GM19035 (cell line): ENCODE measurements around the gene SLC22A23.

Experiments
- ATAC-seq: cut with Tn5 transposase; IDR thresholded peaks from one replicate; pipeline ENCODE4 v1.9.1; 2021; ENCODE audit not compliant: unreplicated experiment

Gene SLC22A23

GRCh38 chr6:3356056-3356823, 100.6 kb downstream of the SLC22A23 start:
- ATAC-seq, result peak; percentile 83

GRCh38 chr6:3355358-3356055, 101.3 kb downstream of the SLC22A23 start:
- no peak for ATAC-seq

- no peak for ATAC-seq
These were observed 101.9 kb downstream of the SLC22A23 start for GRCh38 chr6:3355011-3355357.

GRCh38 chr6:3353939-3354338, 102.9 kb downstream of the SLC22A23 start:
- ATAC-seq, result no peak

GRCh38 chr6:3353213-3353903, 103.5 kb downstream of the SLC22A23 start:
- no peak for ATAC-seq

GRCh38 chr6:3352678-3353077, 104.2 kb downstream of the SLC22A23 start:
- no peak for ATAC-seq

DNA sequence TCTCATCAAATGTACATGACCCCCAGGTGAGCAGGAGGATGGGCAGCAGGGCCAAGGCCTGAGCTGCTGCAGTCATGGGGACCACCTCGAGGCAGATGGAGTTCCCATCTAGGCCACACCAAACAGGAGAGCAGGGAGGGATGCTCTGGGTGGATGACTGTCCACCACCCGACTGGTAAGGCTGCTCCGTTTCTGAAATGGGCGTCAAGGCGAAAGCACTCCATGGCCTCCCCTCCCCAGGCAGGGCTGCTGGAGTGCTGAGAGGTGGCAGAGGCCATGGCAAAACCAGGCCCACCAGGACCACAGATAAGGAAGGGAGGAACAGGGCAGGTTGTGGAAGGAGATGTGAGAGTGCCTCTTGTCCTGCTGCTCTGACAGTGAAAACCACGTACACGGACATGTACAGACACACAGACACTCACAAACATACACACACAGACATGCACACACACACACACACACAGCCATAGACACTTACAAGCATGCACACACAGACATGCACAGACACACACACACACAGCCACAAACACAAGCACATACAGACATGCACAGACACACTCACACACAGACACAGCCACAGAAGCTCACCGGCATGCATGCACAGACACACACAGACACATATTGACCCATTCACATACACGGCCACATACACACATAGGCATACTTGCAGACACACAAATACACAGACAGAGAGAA, 104.9 kb downstream of the SLC22A23 start:
- ATAC-seq, result no peak

DNA sequence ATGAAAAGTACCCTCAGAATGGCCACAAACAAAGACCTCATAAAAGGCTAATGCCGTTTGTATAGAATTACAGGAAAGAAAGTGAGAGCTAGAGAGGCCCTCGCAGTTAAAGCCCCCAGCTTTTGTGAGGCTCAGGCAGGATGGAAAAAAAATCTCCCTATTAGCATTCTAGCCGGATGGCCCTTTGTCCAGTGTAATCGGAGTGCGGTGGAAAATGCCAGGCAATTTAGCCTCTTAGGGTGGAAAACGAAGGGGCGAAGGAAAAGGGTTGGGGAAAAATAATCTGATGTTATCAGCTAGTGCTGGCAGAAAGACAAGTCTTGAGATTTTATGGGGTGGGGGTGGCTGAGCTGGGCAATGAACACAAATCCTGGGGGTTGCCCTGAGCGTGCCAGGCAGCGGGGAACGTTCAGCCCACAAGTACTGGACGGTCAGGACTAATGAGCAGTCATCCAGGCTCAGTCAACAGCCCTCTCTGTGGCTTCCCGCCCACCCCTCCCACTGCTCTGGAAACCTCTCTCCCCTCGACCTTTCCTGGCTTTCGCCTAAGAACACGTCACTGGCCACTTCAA, 105.7 kb downstream of the SLC22A23 start:
- ATAC-seq, result no peak

DNA sequence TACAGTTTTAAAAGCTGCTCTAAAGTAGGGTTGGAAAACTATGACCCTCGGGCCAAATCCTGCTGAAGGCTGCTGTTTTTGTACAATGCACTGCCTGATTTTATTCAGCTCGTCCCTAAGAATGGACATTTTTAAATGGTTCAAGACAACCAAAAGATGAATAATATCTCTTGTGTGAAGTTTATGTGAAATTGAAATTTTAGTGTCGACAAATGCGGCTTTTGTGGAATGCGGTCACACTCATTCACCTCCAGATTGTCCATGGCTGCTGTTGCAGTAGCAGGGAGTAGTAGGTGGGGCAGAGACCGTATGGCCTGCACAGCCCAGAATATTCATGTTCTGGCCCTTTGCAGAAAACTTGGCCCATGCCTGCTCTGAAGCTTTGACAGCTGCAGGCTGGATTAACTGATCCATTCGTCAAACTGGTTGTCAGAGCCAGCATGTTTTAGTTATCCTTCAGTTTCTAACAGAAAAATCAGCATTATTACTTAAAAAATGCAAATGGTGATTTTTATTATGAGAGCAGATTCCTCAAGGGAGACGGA, 106.5 kb downstream of the SLC22A23 start:
- no peak for ATAC-seq

DNA sequence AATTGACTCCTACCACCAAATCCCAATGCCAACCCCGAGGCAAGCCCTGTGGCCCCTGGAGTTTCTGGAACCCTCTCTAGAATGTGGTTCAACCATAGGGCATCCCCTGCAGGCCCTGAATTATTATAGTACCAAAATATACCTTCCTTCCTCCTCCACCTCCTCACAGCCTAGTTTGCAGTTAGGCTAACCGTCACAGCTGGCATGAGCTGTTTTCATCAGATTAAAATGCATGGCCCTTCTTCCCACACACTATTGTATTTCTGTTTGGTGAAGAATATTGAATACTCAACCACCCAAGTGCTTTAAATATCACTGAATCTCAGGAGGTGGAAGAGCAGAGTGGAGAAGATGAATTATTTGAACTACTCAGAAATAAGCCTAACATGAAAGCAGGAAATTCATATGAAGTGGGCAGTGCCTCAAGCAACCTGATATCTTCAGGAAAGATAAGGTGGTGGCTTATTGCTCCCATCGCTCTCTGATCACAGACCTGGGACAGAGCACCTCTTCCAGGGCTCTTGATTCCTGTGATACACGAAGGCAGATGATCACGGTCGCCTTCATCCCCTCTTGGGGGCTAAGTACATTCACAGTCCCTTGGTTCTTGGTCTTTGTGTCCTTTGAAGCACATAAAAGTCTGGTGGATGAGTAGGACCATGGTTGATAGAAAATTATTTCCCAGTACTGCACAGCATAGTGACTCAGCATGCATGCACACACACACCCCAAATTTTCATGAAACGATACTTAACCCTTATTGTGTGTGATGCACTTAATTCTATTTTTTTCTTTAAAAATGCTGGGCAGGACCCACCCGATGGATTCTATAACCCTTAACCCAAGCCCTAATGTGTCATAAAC, 107.2 kb downstream of the SLC22A23 start:
- no peak for ATAC-seq

- no peak for ATAC-seq
These were observed 108.0 kb downstream of the SLC22A23 start for GRCh38 chr6:3348821-3349220.

- no peak for ATAC-seq
These were observed 109.0 kb downstream of the SLC22A23 start for GRCh38 chr6:3347826-3348225.

DNA sequence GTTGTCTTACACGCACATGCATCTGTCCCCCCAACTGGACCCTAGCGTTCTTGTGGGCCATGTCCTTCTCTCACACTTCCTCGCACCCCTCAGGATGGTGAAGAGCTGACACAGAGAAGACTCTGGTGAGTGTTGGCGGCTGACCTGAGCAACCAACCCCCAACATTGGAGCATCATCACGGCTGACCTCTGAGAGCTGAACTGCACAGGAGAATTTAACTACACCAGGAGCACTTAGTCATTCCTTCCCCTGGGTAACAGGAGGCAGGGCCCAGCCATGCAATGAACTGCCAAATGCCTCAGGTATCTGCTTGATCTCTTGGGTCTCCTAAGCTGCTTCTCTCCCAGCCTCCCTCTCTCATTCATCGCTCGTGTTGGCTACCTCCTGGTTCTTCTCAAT, 109.6 kb downstream of the SLC22A23 start:
- ATAC-seq, result no peak

- ATAC-seq, result no peak
These were observed 110.4 kb downstream of the SLC22A23 start for GRCh38 chr6:3346476-3346875.

DNA sequence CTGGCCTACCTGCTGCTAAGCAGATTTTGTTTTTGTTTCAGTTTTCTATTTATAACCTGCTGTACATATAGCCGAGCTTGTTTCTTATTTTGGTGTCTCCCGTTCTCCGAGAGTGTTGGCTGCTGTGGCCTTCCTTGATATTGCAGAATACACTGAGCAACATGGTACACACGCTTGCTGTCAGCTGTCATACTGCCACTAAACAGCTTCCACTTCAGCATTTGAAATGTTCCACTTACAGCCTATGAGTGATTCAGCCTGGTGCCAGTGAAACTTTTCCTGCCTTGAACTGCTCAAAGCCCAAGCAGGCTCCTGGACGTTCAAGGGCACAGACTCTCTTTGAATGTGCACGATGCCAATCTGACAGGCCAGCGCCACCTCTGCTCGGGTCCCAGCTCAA, 111.0 kb downstream of the SLC22A23 start:
- ATAC-seq, result no peak

DNA sequence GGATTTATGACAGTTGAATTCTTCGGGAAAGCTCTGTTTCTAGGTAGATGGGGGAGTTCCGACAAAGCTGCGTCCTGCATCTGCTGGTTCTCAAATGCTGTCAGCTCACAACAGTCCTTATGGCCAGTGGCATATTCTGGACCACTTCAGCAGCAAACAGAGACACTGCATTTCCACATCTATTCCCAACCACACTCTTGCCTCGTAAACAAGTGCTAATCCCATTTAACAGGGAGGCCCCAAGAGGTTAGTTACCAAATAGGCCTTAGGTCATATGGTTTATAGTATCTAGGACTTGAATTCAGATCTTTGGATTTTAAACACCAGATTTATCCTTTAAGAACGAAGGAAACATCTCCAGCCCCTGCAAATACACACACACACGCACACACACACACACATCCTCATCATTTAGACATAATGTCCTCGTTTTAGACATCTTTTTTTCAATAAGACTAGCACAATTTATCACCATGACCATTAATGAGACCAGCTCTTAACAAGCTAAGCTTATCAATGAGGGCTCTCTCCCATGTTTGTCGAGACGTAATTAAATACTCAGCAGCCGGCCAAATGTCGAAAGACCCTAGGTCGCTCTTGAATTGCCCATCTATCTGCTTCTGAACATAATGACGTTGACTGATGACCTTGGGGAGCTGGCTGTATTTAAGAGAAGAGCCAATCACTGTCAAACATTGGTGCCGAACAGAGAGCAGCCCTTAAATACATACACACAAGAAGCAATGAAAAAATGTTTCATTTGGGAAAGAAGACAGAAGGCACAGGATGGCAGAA, 113.6 kb downstream of the SLC22A23 start:
- ATAC-seq, result no peak

DNA sequence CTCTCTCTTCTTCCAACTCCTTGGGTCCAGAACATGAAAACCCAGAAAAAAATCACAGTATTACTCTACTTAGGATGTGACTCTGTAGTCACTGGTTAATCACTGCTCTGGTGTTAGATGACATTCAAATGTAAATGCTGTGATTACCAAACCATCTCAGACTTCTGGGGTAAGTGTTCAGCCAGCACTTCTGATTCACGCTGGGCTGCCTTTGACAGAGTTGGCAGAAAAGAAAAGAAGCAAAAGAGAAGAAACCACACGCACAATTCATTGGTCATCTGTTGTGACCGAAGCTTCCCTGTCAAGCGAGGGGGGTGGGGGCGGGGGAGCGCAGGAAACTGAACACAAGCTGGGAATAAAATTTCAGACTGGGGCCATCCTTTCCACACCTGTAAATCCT, 115.4 kb downstream of the SLC22A23 start:
- no peak for ATAC-seq

GRCh38 chr6:3340894-3341293, 116.0 kb downstream of the SLC22A23 start:
- ATAC-seq, result no peak

DNA sequence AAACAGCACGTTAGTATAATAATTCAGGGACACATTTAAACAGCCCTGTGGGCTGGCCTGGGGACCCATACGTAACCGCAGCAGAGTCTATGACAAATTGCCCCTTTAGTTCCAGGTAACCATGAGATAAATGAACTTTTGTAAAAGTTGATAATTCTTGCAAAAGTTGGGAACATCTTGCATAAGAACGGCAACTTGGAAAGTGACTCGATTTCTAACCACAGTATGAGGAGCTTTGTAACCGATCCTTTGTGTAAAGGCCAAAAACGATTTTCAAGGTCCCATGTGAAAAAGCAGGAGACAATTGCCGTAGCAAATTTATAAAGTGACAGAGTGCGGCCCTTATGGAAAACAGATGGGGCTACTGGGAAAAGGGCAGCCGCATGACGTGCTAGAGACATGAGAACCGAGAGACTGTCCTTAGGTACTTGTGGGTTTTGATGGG, 116.5 kb downstream of the SLC22A23 start:
- no peak for ATAC-seq
